Left kidney (tissue), 2 donors: ENCODE measurements around the gene SLC10A7. TPM values are rescaled to one million over a fixed set of nuclear protein-coding genes. Genes with fewer than 3 reads are reported as not detected.

Experiments
- DNase-seq: peaks from one replicate; pipeline ENCODE4 v3.0.0-alpha.2; 2013
- polyA plus RNA-seq: library from polyadenylated mRNA; unstranded; fragments of 120-200 nt; gene quantifications from one replicate; pipeline ENCODE4 v1.2.1, GENCODE V29; 2013; ENCODE audit not compliant: insufficient read length

Gene SLC10A7
- polyA plus RNA-seq, 1 donor, result 15.6 TPM

DNA sequence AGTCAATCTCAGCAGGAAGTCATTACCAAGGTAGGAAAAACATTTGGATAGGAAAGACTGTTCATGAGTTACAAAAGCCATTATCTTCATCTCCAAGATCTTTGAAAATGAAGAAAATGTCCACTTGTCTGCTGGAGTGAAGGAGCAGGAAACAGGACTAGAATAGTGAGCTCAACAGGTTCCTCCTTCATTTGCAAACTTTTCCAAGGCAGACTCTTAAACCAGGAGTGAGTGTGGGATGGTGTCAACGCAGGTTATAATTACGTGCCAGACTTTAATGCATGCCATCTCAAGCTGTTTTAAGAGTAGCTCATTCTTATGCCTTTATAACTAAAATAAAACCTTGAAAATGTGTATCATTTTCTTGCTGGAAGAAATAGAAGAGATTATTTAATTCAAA is 310.9 kb downstream of the SLC10A7 start:
- DNase-seq, result no peak

DNA sequence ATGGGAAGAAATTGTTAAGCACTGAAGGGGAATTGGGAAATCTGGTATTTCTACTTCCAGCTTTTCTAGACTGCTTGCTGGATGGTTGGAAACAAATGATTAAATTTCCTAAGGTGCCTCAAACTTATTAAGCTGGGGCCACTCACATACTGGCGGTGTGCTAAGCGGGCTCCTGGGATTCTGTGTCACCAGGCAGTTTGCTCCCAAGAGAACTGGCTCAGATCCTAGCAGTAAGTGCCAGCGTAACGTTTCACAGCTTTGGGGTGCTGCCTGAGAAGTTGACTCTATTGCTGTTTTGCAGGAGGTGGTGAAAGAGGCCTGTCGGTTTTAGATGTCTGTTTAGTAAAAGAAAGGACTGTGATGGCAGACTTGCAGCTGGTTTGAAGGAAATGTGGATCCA is 314.3 kb downstream of the SLC10A7 start:
- no peak for DNase-seq

Other genes starting within 250 kb of the SLC10A7 start
- not detected for gene POU4F2, start 117.0 kb upstream of the SLC10A7 start, polyA plus RNA-seq